GM21529 (cell line): ENCODE data around the gene TIMMDC1.
A peak's percentile ranks its signal among the peaks of the same experiment; 100 is the strongest.
"Not testable (repeated sequence)": the region's sequence is repeated elsewhere in the genome, so short reads cannot be mapped to it uniquely, and the experiment has no call there.

Experiments
- ATAC-seq: cut with Tn5 transposase; IDR thresholded peaks from one replicate; pipeline ENCODE4 v1.9.1; 2021; ENCODE audit not compliant: unreplicated experiment

Gene TIMMDC1

DNA sequence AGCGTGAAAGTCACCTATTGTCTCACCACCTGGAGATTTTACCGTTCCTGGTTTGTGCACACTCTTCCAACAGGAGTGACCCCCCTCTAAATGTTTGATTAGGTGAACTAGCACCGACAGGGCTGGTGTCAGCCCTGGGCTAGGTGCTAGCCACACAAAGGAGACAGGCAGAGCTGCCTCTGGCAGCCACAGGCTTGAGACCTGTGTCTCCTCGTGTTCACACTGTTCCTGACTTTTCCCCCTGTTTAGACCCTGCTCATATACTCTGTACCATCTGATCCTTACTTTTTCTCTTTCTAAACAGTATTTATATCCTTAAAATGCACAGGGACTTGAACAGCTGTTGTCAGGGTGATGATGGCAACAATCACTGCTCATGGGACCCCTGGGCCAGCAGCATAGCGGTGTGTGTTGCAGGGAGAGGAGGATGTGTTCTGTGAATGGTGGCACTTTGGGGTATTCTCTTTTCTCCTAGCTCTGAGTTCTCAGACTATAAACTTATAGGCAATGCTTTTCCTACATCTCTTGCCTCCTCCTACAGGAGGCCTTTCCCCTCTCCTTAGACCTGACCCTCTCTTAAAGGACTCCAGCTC, 55.6 kb downstream of the TIMMDC1 start:
- no peak for ATAC-seq

DNA sequence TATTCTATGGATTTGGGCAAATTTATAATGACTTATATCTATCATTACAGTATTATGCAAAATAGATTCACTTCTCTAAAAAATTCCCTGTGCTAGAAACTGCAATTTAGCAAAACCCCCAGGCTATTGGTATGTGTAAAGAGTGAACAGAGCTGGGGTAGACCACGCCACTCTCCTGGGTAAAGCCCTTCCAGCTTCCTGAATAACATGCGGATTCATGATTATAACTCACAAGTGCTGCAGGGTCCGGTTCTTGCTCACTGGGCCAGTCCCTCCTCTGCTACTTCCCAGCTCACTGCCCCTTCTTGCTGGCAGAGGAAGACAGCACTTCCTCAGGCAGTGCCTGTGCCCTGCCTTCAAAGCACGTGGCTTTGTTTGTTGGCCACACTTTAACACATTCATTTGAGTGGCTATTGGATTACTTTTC, 57.0 kb downstream of the TIMMDC1 start:
- ATAC-seq = no peak

DNA sequence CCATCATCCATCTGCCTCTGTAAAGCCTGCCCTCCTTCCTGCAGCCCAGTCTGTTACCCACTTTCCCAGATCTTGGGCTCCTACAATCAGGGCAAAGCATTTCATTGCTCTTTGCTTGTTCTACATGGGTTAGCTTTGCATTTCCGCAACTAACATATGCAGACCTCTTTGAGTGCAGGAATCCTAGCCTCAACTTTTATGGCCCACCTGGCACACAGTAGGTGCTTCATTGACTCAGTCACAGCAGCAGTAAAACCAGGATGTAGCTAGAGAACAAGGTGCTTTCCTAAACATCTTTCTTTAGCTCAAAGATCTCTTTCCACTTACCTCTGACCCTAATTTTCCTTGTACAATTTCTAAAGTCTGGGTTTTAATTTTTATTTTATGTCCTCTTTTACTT, 57.6 kb downstream of the TIMMDC1 start:
- ATAC-seq = no peak

DNA sequence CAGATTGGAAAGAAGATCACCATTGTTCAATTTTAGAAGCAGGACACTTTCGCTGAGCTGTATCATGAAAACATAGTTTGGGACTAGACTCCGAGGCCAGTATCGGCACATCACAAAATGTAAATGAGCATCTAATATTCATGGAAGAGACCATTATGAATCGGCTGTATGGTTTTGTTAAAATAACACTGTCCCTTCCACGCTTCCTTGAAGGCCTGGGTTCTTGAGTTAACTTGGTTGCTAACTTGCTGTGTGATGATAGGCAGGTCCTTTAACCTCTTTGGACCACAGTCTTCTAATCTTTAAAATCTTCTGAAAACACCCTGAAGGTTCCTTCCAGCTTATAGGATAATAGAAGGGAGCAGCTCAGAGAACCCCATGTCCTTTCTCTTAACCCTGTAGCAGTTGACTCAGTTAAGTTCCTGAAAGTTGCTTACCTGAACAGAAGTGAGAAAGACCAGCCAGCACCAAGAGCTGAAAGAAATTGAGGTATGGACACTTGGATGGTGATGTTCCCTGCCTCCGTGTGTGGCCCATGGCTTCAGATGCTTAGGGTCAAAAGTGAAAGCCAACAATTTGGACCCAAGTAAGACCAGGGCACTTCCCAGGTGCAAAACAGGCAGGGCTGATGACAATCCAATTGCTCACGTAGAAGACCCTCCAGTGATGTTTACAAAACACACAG, 59.0 kb downstream of the TIMMDC1 start:
- no peak for ATAC-seq

DNA sequence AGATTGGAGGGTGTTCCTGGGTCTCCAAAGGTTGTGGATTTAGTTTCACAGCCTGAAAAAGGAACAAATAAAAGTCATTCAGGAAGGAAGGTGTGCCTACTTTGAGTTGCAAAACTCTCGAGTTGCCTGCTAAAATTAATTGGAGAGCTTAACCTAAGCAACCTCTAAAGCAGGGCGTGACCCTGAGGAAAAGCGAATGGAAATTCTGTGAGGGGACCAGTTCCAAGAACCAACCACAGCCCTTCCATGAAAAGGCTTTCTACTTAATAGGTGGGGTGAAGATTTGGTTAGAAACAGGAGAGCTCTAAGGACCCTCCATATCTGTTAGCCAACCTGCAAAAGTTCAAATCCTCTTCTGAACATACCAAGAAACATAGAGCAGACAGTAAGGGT, 59.5 kb downstream of the TIMMDC1 start:
- no peak for ATAC-seq

DNA sequence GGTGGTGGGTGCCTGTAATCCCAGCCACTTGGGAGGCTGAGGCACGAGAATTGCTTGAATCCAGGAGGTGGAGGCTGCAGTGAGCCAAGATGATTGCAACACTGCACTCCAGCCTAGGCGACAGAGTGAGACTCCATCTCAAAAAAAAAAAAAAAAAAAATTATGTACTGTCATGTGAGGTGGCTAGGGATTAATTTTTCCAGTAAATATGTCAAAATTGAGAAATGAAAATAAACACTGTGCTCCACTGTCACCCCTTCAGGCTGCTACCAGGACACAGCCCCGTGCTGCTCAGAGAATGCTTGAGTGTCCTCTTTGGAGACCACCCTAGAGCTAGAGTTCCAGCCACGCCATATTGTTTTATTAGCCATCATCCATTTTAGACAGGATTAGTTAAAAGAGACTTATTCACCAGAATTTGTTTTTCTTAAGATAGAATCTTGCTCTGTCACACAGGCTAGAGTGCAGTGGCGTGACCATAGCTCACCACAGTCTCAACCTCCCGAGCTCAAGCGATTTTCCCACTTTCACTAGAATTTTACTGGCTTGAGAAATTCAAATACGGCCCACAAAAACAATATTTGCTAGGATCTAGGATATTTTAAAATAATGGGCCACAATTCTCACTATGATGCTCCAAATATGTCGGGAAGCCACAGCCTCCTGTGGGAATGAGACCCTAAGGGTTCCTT, 60.4 kb downstream of the TIMMDC1 start:
- ATAC-seq = no peak

DNA sequence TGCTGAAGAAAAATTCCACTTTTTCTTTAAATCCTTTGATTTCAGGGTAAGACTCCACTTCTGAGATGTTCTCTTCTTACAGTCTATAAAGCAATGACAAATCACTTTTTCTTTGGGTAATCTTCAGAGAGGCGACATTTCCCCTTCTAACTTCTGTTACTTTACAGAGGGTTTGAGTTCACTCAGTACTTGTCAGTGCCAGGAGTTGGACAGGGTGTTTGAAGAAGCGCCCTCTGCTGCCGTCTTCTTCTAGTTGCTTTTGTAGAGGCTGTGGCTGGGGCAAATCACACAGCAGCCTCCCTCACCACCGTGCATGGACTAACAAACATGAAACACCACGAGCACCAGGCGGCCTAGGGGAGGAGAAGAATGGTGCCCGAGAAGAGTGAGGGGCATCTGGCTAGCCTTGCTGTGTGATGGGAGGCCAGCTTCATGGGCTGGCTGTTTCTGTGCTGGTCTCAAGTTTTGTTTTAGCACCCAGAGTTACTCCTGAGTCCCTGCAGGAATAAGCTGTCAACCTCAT, 61.2 kb downstream of the TIMMDC1 start, which contains the start of gene CD80:
Gene CD80 (minus strand): TSS at position 174 of the 523 bp plus-strand sequence. CDS start 1,886 bp downstream, outside the sequence.
- ATAC-seq = peak; percentile 51

DNA sequence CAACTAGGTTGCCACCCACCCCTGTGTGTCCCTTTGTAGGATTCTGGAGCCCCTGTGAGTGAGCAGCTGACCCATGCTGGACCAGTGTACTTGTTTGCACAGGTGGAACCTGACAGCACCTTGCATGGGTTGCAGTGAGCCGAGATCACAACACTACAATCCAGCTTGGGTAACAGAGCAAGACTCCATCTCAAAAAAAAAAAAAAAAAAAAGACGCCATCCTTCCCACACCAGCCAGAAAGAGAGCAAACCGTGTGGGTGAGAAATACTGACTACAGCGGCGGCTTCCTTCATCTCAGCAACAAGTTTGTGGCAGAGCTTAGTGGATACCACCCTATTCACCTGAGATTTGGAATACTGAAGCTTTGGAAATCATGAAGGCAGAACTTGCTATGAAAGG, 61.8 kb downstream of the TIMMDC1 start:
- no peak for ATAC-seq

DNA sequence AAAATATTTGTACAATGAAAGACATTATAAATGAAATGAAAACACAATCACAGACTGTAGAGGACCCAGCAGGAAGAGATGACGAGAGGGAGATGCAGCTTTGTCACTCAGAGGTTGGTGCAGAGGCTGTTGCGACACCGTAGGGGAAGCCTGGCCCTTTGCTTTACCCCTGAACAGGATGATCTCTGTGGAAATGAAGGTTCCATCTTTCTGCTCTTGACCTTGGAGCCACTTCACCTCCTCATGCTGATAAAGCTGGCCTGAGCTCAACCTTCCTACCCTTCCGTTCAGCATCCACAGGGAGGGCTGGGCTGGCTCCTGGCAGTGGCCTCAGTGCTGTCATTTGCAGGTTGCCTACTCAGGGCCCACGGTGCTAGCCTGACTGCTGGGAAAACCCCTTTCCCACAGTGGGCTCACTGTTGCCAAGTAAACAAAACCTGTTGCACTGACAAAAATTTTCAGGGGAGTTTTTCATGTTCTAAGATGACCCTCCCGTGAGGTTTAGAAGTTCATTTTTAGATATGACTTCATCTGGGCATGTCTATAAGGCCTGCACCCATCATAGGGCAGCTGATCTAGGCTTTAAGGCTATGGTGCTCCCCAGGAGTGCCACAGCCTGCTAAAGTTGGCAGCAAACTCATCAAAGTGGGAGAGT, 64.1 kb downstream of the TIMMDC1 start:
- peak; percentile 69 for ATAC-seq

DNA sequence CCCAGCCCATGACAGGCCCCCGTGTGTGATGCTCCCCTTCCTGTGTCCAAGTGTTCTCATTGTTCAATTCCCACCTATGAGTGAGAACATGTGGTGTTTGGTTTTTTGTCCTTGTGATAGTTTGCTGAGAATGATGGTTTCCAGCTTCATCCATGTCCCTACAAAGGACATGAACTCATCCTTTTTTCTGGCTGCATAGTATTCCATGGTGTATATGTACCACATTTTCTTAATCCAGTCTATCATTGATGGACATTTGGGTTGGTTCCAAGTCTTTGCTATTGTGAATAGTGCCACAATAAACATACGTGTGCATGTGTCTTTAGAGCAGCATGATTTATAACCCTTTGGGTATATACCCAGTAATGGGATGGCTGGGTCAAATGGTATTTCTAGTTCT, 65.0 kb downstream of the TIMMDC1 start:
- not testable (repeated sequence) for ATAC-seq

DNA sequence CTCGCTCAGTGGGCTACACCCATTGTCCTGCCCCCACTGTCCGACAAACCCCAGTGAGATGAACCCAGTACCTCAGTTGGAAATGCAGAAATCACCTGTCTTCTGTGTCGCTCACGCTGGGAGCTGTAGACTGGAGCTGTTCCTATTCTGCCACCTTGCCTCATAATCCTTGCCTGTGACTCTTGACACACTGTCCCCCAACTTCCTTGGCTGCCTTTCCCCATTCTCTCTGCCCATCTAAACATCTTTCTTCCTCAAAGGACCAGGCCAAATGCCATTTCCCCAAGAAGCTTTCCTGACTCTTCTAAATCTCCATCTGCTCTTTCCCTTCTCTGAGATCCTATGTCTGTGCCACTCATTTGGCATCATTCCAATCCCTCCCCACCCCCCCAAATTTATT, 70.8 kb downstream of the TIMMDC1 start:
- no peak for ATAC-seq

DNA sequence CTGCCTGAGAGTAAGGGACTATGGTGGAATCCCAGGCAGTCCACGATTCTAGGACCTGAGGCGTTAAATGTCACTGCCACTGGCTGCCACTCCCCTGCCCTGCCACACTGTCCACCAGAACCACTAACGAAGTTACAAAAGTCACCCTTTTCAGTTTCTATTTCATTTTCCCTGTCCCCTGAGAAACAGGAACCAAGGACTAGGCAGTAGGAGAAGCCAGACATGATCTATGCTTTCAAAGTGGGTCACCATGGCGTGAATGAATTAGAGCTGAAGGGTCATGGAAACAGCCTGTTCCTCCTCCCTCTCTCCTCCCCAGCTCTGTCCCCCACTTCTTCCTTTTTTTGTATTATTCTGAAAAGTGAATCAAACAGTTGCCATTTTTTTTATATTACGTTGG, 71.9 kb downstream of the TIMMDC1 start:
- ATAC-seq = no peak

DNA sequence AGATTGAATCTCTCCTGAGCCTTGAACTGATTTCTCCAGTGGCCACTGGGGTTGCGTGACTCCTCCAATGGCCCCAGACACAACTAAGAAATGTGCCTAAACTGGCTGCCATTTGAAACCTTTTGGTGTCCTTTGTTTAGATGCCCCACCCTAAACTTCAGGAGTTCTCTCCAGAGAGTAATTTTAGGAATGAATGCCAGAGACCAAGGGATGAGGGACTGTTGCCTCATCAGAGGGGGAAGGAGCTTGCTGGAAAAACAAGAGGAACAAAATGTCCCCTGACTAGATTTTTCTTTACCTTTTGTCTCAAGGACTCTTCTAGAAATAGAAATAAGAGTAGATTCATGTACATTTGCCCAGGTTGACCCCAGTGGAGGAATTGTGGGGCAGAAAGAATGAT, 72.9 kb downstream of the TIMMDC1 start:
- ATAC-seq = no peak

DNA sequence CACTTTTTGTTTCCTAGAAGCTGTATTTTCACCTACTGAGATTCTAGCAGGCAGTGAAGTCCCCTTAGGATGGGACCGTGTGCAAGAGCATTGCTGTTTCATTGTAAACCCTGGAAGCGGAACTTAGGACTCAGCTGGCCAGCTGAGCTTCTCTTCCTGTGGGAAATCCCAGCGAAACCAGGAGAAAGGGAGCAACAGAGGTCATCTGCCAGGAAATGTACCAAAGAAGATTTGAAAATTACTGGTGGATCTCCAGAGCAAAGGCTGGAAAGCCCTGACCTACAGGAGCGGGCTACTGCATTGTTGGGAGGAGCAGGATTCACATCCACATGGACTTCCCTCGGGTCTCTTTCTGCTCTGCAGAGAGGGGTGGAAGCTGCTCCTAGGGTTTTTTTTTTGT, 73.3 kb downstream of the TIMMDC1 start:
- ATAC-seq = no peak
